ENCODE data around the gene NYAP2. TPM values are rescaled to one million over a fixed set of nuclear protein-coding genes. Genes with fewer than 3 reads are reported as not detected.

NYAP2 gene
- total RNA-seq, 1 donor from 2014 or later, result not detected

GRCh38 chr2:225558399-225559071 lies 159.0 kb downstream of the NYAP2 start:
- H3K27me3 ChIP-seq (ENCODE audit: control insufficient read depth, insufficient read depth, low read length), result no peaks in the 10 kb centered on the region

GRCh38 chr2:225559072-225559415 lies 159.5 kb downstream of the NYAP2 start:
- FAIRE-seq, result no peak
- Histone ChIP-seq H3K36me3 (ENCODE audit: control insufficient read depth, insufficient read depth, low read length) (no peaks in the 10 kb centered on the region), H3K27me3 (ENCODE audit: control insufficient read depth, insufficient read depth, low read length) (no peaks in the 10 kb centered on the region), H3K4me3 (ENCODE audit: low read depth, low read length) (no peak overlapping the region)
- no peak for DNase-seq (ENCODE audit: low read depth)
- no peak for TF ChIP-seq CTCF (IDR thresholded peaks at IDR 0.05; ENCODE audit: insufficient read depth, low read length, severe bottlenecking)

More at GRCh38 chr2:225558399-225559071, 159.0 kb downstream of the NYAP2 start:
- no peak for DNase-seq (ENCODE audit: low read depth)
- FAIRE-seq, result no peak
- no peak for TF ChIP-seq CTCF (IDR thresholded peaks at IDR 0.05; ENCODE audit: insufficient read depth, low read length, severe bottlenecking)
- Histone ChIP-seq H3K4me3 (ENCODE audit: low read depth, low read length) (no peak overlapping the region), H3K36me3 (ENCODE audit: control insufficient read depth, insufficient read depth, low read length) (no peaks in the 10 kb centered on the region)

GRCh38 chr2:225566798-225567197 lies 167.3 kb downstream of the NYAP2 start:
- DNase-seq (ENCODE audit: low read depth), result peak; percentile 82
- Histone ChIP-seq H3K36me3 (ENCODE audit: control insufficient read depth, insufficient read depth, low read length) (no peaks in the 10 kb centered on the region), H3K27me3 (ENCODE audit: control insufficient read depth, insufficient read depth, low read length) (no peaks in the 10 kb centered on the region), H3K4me3 (ENCODE audit: low read depth, low read length) (no peak overlapping the region)
- no peak for TF ChIP-seq CTCF (IDR thresholded peaks at IDR 0.05; ENCODE audit: insufficient read depth, low read length, severe bottlenecking)
- no peak for FAIRE-seq

GRCh38 chr2:225569995-225570394 lies 170.5 kb downstream of the NYAP2 start:
- no peaks in the 10 kb centered on the region for H3K36me3 ChIP-seq (ENCODE audit: control insufficient read depth, insufficient read depth, low read length)
- no peak for TF ChIP-seq CTCF (IDR thresholded peaks at IDR 0.05; ENCODE audit: insufficient read depth, low read length, severe bottlenecking)
- FAIRE-seq (no peak), DNase-seq (ENCODE audit: low read depth) (no peak)
- H3K27me3 ChIP-seq (ENCODE audit: control insufficient read depth, insufficient read depth, low read length), result no peaks in the 10 kb centered on the region
- H3K4me3 ChIP-seq (ENCODE audit: low read depth, low read length), result no peak overlapping the region

- no peaks in the 10 kb centered on the region for H3K36me3 ChIP-seq (ENCODE audit: control insufficient read depth, insufficient read depth, low read length)
- FAIRE-seq, result no peak
Observed at GRCh38 chr2:225573603-225574002, 174.1 kb downstream of the NYAP2 start.

More at GRCh38 chr2:225573603-225574002, 174.1 kb downstream of the NYAP2 start:
- no peak for TF ChIP-seq CTCF (IDR thresholded peaks at IDR 0.05; ENCODE audit: insufficient read depth, low read length, severe bottlenecking)
- Histone ChIP-seq H3K4me3 (ENCODE audit: low read depth, low read length) (no peak overlapping the region), H3K27me3 (ENCODE audit: control insufficient read depth, insufficient read depth, low read length) (no peaks in the 10 kb centered on the region)
- no peak for DNase-seq (ENCODE audit: low read depth)

Measured in bronchial epithelial cell (primary cell).